ENCODE results near the gene RTKN.

Gene RTKN

DNA sequence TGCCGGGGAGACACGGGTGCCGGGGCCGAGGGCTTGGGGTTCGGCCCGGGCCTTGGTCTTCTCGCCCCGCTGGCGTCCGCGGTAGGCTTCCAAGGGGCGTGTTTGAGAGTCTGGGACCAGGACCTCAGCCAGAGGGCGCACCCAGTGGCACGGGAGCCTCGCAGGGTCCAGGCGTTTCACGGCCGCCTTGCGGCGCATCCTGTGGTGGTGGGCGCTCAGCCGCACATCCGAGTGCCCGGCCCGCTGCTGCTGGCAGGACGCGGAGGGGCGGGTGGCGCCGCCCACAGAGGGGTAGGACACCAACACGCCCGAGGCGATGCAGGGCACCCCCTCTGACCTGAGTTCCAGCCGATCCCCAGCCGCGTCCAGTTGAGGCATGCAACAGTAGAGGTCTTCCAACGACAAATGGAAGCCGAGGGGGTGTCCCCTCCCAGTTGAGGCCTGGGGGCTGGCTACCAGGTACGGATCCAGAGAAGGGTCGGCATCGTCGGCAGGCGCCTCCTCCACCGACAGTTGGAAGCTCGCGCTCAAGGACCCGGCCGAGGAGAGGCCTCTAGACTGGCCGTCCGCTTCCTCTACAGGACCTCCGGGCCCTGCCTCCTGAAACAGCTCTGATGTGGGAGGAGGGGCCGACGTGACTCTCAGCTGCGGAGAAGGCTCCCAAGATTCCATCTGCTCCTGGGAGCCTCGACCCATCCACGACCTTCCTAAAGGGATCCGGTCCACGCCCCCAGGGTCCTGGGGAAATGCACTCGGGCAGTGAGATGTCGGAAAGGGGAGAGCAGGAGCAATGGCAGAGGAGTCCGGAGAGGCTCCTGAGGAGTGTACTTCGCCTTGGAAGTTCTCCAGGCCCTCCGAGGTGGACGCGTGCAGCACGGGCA, 26.6 kb downstream of the RTKN start:
- Mint-ChIP-seq H3K9me3 (no peaks in the 10 kb centered on the region), H3K4me1 (peaks cover 1% of the 10 kb centered on the region), H3K27ac (ENCODE audit: low read depth) (peak overlapping the region; percentile 78), H3K27me3 (peaks cover 29% of the 10 kb centered on the region), H3K36me3 (ENCODE audit: insufficient read depth) (peaks cover 4% of the 10 kb centered on the region), H3K4me3 (peak overlapping the region; percentile 44)
- DNase-seq (ENCODE audit: low spot score in 2 of 2) (no peak), ATAC-seq (replicated peaks; ENCODE audit: extremely low read depth, poor library complexity, severe bottlenecking) (no peak)

DNA sequence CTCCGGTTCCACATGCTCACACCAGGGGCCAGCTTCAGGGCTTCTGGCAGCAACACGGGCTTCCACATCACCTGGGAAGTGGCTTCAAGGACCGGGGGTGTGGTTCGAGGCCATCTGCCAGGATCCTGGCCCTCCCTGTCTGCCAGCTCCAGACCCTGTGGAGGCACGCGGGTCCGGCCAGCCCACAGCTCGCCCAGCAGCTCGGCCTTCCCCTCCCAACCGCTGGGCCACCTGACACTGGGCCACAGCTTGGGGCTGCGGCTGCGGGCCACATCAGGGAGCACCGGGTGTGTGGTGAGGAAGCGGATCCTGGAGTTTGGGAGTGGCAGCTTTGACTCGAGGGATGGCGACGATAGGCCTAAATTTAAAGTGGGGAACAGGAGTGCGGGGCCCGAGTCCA, 27.3 kb downstream of the RTKN start:
- ATAC-seq (replicated peaks; ENCODE audit: extremely low read depth, poor library complexity, severe bottlenecking) (no peak), DNase-seq (ENCODE audit: low spot score in 2 of 2) (no peak)
- Mint-ChIP-seq H3K36me3 (ENCODE audit: insufficient read depth) (peaks cover 4% of the 10 kb centered on the region), H3K27ac (ENCODE audit: low read depth) (peak overlapping the region; percentile 78), H3K9me3 (no peaks in the 10 kb centered on the region), H3K4me1 (no peaks in the 10 kb centered on the region), H3K4me3 (peak overlapping the region; percentile 44), H3K27me3 (peaks cover 29% of the 10 kb centered on the region)

DNA sequence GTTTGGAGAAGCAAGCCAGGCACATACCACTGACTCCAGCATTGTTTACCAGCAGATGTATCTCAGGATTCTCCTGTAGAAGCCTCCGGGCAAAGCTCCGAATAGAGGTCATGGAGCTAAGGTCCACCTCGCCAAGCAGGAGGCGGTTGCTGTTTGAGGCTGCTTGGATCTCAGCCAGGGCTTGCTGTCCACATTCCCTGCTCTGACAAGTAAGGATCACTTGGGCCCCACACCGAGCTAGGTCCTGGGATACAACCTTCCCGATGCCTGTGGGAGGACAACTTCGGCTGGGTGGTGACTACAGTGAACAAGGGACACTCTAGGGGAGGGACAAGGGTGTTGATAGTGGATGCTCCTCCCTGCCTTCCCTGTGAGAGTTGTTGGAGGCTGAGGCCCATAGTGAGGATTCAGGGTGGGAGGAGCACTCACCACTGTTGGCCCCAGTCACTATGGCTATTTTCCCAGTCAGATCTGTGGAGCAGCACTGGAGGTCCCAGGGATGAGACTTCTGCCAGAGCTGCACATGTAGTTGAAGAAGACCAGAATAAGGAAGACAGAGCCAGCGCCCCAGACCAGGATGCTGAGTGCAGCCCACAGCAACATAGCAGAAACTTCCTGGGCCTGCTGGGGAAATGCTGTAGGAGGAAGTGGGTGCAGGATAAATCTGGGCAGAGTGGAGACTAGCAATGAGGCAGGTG, 28.6 kb downstream of the RTKN start:
- Mint-ChIP-seq H3K27me3 (peaks cover 36% of the 10 kb centered on the region), H3K4me1 (no peaks in the 10 kb centered on the region), H3K36me3 (ENCODE audit: insufficient read depth) (peaks cover 4% of the 10 kb centered on the region), H3K9me3 (no peaks in the 10 kb centered on the region), H3K27ac (ENCODE audit: low read depth) (no peak overlapping the region), H3K4me3 (no peak overlapping the region)
- DNase-seq (ENCODE audit: low spot score in 2 of 2) (no peak), ATAC-seq (replicated peaks; ENCODE audit: extremely low read depth, poor library complexity, severe bottlenecking) (no peak)

DNA sequence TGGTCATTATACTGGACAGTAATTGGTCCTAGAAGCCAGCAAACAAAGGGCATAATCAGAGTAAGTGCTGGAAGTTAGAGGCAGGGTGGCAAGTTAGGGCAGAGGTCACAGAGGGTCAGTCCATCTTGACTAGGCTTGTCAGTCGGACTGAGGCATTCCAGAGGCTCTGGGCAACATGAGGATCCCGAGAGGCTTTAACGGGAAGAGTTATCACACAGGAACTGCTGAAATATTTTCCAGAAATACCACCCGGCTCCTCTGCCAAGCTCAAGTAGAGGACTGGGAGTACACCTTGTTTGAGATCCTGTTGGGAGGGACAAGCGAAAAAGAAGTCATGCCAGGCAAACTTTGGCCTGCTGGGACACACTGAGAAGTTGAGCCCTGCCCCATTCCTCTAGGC, 34.1 kb downstream of the RTKN start:
- H3K27ac Mint-ChIP-seq (ENCODE audit: low read depth): no peak overlapping the region
- DNase-seq (ENCODE audit: low spot score in 2 of 2) (no peak), ATAC-seq (replicated peaks; ENCODE audit: extremely low read depth, poor library complexity, severe bottlenecking) (no peak)
- no peak overlapping the region for H3K4me3 Mint-ChIP-seq
- peaks cover 2% of the 10 kb centered on the region for H3K36me3 Mint-ChIP-seq (ENCODE audit: insufficient read depth)
- no peaks in the 10 kb centered on the region for H3K9me3 Mint-ChIP-seq
- peaks cover 23% of the 10 kb centered on the region for H3K27me3 Mint-ChIP-seq
- no peaks in the 10 kb centered on the region for H3K4me1 Mint-ChIP-seq

DNA sequence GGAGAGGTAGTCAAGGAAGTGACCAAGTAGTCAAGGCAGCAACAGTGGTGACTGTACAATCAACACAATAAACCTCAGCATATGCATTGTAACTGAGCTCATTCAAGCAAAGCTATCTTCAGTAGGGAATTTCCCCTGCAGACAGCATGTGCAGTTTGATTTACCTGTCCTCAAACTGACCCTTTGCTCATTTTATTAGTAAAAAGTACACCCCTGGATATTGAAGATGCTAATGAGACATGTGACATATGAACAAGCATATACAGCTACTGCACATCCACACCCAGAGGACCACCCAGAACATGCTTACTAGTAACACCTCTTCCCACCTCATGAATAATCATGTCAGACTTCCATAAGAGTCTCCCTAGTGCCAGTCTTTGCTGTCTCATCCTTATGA, 35.7 kb downstream of the RTKN start:
- H3K4me3 Mint-ChIP-seq: no peak overlapping the region
- H3K27ac Mint-ChIP-seq (ENCODE audit: low read depth): no peak overlapping the region
- H3K4me1 Mint-ChIP-seq: no peaks in the 10 kb centered on the region
- peaks cover 26% of the 10 kb centered on the region for H3K27me3 Mint-ChIP-seq
- peaks cover 3% of the 10 kb centered on the region for H3K36me3 Mint-ChIP-seq (ENCODE audit: insufficient read depth)
- ATAC-seq (replicated peaks; ENCODE audit: extremely low read depth, poor library complexity, severe bottlenecking) (no peak), DNase-seq (ENCODE audit: low spot score in 2 of 2) (no peak)
- no peaks in the 10 kb centered on the region for H3K9me3 Mint-ChIP-seq

DNA sequence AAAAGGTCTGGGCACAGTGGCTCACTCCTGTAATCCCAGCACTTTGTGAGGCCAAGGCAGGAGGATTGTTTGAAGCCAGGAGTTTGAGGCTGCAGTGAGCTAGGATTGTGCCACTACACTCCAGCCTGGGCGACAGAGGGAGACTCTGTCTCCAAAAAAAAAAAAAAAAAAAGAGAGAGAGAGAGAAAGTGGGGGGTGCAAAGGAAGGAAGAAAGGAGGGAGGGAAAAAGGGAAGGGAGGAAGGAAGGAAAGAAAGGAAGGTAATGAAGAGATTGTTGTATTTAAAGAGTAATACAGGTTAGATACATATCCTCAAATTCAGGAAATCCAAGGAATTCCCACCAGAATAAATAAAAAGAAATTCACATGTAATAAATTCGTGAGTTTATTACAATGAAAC, 39.8 kb downstream of the RTKN start:
- DNase-seq (ENCODE audit: low spot score in 2 of 2) (no peak), ATAC-seq (replicated peaks; ENCODE audit: extremely low read depth, poor library complexity, severe bottlenecking) (no peak)
- H3K4me1 Mint-ChIP-seq: no peaks in the 10 kb centered on the region
- peaks cover 19% of the 10 kb centered on the region for H3K27me3 Mint-ChIP-seq
- peaks cover 5% of the 10 kb centered on the region for H3K36me3 Mint-ChIP-seq (ENCODE audit: insufficient read depth)
- H3K4me3 Mint-ChIP-seq: no peak overlapping the region
- no peaks in the 10 kb centered on the region for H3K9me3 Mint-ChIP-seq
- no peak overlapping the region for H3K27ac Mint-ChIP-seq (ENCODE audit: low read depth)

DNA sequence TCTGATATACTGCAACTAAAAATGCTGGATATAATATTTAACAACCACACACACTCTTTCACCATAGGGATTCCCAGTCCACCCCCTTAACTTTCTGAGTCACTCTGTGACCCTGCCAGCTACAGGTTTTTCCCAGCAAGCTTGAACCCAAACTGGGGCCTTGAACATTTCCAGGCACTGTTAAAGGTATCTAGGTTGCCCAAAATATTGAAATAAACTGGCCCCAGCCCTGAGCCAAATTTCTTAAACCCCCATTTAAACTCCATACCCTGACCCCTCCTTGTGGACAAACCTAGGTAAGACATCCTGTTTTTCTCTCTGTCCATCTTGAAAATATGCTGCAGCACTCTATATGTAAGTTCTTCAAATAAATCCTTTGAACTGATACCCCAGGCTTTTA, 42.0 kb downstream of the RTKN start:
- DNase-seq (ENCODE audit: low spot score in 2 of 2) (no peak), ATAC-seq (replicated peaks; ENCODE audit: extremely low read depth, poor library complexity, severe bottlenecking) (peak; percentile 46)
- H3K9me3 Mint-ChIP-seq: no peaks in the 10 kb centered on the region
- no peak overlapping the region for H3K4me3 Mint-ChIP-seq
- H3K27ac Mint-ChIP-seq (ENCODE audit: low read depth): no peak overlapping the region
- peaks cover 5% of the 10 kb centered on the region for H3K36me3 Mint-ChIP-seq (ENCODE audit: insufficient read depth)
- peaks cover 26% of the 10 kb centered on the region for H3K27me3 Mint-ChIP-seq
- H3K4me1 Mint-ChIP-seq: no peaks in the 10 kb centered on the region

DNA sequence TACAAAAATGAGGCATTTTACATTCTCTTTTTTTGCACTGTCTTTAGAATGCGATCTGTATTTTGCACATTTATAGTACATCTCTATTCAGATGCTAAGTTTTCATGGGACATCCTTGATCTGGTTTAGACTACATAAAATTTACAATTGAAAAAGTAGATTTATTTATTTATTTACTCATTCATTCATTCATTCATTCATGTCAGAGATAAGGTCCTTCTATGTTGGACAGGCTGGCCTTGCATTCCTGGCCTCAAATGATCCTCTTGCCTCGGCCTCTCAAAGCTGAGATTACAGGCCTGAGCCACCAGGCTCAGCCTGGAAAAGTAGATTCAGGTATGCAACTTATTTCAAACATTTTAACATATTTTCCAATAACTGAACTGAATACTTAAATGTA, 45.6 kb downstream of the RTKN start:
- peaks cover 20% of the 10 kb centered on the region for H3K27me3 Mint-ChIP-seq
- ATAC-seq (replicated peaks; ENCODE audit: extremely low read depth, poor library complexity, severe bottlenecking): no peak
- H3K36me3 Mint-ChIP-seq (ENCODE audit: insufficient read depth): peaks cover 10% of the 10 kb centered on the region
- no peak for DNase-seq (ENCODE audit: low spot score in 2 of 2)
- H3K4me1 Mint-ChIP-seq: peaks cover 1% of the 10 kb centered on the region
- H3K4me3 Mint-ChIP-seq: no peak overlapping the region
- H3K27ac Mint-ChIP-seq (ENCODE audit: low read depth): no peak overlapping the region
- no peaks in the 10 kb centered on the region for H3K9me3 Mint-ChIP-seq

DNA sequence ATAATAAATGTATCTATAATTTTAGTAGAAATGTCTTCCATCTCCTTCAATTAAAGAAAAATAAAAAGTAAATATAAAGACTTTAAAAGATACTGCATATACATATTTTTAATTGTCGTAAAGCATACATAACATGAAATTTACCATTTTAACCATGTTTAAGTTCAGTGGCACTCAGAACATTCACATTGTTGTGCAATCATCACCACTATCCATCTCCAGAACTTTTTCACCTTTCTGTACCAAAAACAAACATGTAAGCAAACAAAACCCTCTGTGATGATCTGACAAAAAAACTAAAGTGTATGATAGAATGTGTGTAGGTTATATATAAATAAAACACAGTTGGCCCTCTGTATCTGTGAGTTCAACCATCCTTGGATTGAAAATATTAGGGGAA, 48.2 kb downstream of the RTKN start:
- no peak overlapping the region for H3K27ac Mint-ChIP-seq (ENCODE audit: low read depth)
- H3K4me3 Mint-ChIP-seq: no peak overlapping the region
- H3K36me3 Mint-ChIP-seq (ENCODE audit: insufficient read depth): peaks cover 10% of the 10 kb centered on the region

DNA sequence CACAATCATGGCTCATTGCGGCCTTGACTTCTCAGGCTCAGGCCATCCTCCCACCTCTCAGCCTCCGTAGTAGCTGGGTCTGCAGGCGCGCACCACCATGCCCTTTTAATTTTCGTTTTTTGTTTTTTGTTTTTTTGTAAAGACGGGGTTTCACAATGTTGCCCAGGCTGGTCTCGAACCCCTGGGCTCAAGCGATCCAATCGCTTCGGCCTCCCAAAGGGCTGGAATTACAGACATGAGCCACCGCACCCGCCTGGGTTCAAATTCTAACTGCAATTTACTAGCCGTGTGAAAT, 49.3 kb downstream of the RTKN start:
- peaks cover 11% of the 10 kb centered on the region for H3K27me3 Mint-ChIP-seq
- ATAC-seq (replicated peaks; ENCODE audit: extremely low read depth, poor library complexity, severe bottlenecking): no peak
- no peak overlapping the region for H3K4me3 Mint-ChIP-seq
- H3K4me1 Mint-ChIP-seq: peaks cover 5% of the 10 kb centered on the region
- no peaks in the 10 kb centered on the region for H3K9me3 Mint-ChIP-seq
- no peak for DNase-seq (ENCODE audit: low spot score in 2 of 2)
- peaks cover 8% of the 10 kb centered on the region for H3K36me3 Mint-ChIP-seq (ENCODE audit: insufficient read depth)
- H3K27ac Mint-ChIP-seq (ENCODE audit: low read depth): no peak overlapping the region

More for the DNA sequence above, 48.2 kb downstream of the RTKN start:
- Mint-ChIP-seq H3K27me3 (peaks cover 11% of the 10 kb centered on the region), H3K4me1 (peaks cover 5% of the 10 kb centered on the region), H3K9me3 (no peaks in the 10 kb centered on the region)
- no peak for ATAC-seq (replicated peaks; ENCODE audit: extremely low read depth, poor library complexity, severe bottlenecking)
- no peak for DNase-seq (ENCODE audit: low spot score in 2 of 2)

DNA sequence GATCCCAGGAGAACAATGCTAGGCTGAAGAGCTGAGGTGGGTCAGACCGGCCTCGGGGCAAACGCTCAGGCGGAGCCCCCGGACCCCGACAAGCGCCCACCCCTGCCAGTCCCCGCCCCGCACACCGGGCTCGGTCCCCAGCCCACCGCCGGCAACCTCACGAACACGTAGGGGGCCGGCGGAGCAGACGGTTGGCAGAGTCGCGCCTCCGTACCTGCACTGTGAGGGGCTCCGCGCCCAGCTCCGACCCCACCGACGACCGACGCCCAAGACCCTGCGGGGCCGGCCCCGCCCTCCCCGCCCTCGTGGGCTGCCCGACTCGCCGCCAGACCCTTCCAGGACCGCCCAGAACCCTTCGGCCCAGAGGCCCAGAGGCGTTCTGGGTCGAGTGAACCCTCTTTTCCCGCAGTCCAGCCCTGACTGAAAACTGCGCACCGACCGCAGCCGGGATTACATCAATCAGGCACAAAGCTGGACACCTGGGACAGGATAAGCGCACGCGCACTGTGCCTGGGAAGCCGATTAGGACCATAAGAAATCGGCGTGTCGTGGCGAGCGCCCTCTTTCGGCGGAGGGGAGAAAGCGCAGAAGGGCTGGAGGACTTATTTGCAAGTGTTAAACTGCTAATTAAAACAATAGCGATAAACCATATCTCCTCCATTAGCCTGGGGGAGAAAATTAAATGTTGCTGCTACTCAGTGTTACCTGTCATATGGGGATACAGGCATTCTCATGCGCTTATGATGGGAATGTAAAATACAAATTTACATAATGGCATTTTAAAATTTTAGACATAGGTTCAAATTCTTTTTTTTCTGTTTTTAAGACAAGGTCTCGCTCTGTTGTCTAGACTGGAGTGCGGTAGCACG, 49.9 kb downstream of the RTKN start:
- DNase-seq (ENCODE audit: low spot score in 2 of 2) (peak; percentile 93 to 99), ATAC-seq (replicated peaks; ENCODE audit: extremely low read depth, poor library complexity, severe bottlenecking) (peak; percentile 83)
- H3K9me3 Mint-ChIP-seq: no peaks in the 10 kb centered on the region
- H3K36me3 Mint-ChIP-seq (ENCODE audit: insufficient read depth): peaks cover 8% of the 10 kb centered on the region
- peaks cover 11% of the 10 kb centered on the region for H3K27me3 Mint-ChIP-seq
- peaks cover 5% of the 10 kb centered on the region for H3K4me1 Mint-ChIP-seq
- H3K27ac Mint-ChIP-seq (ENCODE audit: low read depth): peak overlapping the region; percentile 96
- peak overlapping the region; percentile 93 for H3K4me3 Mint-ChIP-seq

DNA sequence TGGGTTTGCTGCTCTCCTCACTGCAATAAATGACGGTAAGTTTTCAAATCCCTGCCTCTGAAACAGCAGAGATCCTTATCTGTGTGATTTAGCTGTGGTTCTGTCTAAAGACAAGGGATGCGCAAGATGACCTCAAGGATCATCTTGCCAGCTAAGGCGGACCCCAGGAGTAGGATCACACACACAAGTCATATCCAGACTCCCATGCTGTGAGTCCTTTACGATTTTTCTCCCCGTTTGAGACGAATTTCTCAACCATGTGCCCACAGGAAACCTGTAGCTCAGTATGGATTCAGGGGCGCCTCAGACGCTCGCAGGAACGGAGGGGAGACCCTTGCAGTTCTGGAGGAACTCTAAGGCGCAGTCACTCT, 50.5 kb downstream of the RTKN start:
- peaks cover 11% of the 10 kb centered on the region for H3K27me3 Mint-ChIP-seq
- peaks cover 8% of the 10 kb centered on the region for H3K36me3 Mint-ChIP-seq (ENCODE audit: insufficient read depth)
- H3K4me3 Mint-ChIP-seq: peak overlapping the region; percentile 93
- ATAC-seq (replicated peaks; ENCODE audit: extremely low read depth, poor library complexity, severe bottlenecking): peak; percentile 34
- no peaks in the 10 kb centered on the region for H3K9me3 Mint-ChIP-seq
- H3K27ac Mint-ChIP-seq (ENCODE audit: low read depth): peak overlapping the region; percentile 96
- peaks cover 5% of the 10 kb centered on the region for H3K4me1 Mint-ChIP-seq
- no peak for DNase-seq (ENCODE audit: low spot score in 2 of 2)

Data from central memory CD8-positive, alpha-beta T cell (primary cell).